Omental fat pad (tissue), 4 donors: Measurements from ENCODE around the gene PGS1. TPM values are rescaled to one million over a fixed set of nuclear protein-coding genes. Genes with fewer than 3 reads are reported as not detected.

Experiments
- ATAC-seq: fragments of 150-250 bp; one replicate; pipeline ENCODE4 v1.9.1; 2016; ENCODE audit warnings: mild to moderate bottlenecking, moderate library complexity; ENCODE audit not compliant: low FRiP score
- DNase-seq: peaks from one replicate; pipeline ENCODE4 v3.0.0-alpha.2; 2019; ENCODE audit warnings: low spot score
- total RNA-seq, 4 donors: library from RNA; depleted of rRNA; stranded (reverse); fragments of >200 nt; gene quantifications; one replicate each; pipeline ENCODE4 v1.1.0, GENCODE V29; 2016
- TF ChIP-seq, protein P1 (sequence below), 3 donors: fragments of 450-650 bp; IDR thresholded peaks; one replicate each; pipeline ENCODE4 v1.5.1; 2016 to 2017; ENCODE audit warnings: antibody characterized with exemption in 3 of 3, mild to moderate bottlenecking in 3 of 3, moderate library complexity in 2 of 3

The PGS1 gene
- total RNA-seq, 4 donors from 2014 or later, result 25.8 to 97.2 (median 70.2) TPM

DNA sequence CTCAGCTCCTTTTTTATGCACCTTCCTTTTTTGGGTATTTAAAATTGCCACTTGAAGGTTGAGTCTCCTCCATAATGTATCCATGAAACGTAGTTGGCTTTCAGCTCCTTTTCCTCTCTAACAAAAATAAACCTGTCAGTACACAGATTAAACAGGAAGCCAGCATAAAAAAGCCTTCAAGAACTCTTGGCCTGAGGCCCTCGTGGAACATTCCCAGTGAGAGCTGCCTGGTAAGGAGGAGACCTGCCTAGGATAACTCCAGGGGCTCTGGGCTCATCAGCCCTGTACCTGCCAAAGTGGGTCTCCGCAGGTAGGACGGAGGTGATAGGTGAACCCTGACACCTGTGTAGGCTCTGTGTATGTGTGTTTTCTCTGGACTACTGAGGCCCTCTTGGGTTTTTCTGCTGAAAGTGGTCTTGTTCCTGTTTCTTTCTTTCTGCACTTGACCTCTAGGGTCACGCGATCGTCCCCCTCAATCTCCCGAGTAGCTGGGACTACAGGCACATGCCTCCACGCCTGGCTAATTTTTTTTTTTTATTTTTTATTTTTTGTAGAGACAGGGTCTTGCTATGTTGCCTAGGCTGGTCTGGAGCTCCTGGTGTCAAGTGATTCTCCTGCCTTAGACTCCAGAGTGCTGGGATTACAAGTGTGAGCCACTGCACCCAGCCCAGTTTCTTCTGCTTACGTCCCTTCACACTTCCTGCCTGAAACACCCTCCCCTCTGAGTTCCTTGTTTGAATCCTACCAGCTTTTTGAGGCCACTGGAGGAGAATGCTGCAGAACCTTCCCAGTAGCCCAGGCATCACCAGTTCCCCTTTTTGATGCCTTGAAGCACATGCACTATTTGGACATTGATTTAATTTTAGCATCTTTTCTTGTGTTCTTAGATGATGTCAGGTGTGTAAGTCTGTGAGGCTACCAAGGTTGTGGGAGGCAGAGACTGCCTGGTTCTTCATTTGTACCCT, 9.8 kb downstream of the PGS1 start:
- DNase-seq (no peak), ATAC-seq (no peak)
- TF ChIP-seq, protein P1, sequence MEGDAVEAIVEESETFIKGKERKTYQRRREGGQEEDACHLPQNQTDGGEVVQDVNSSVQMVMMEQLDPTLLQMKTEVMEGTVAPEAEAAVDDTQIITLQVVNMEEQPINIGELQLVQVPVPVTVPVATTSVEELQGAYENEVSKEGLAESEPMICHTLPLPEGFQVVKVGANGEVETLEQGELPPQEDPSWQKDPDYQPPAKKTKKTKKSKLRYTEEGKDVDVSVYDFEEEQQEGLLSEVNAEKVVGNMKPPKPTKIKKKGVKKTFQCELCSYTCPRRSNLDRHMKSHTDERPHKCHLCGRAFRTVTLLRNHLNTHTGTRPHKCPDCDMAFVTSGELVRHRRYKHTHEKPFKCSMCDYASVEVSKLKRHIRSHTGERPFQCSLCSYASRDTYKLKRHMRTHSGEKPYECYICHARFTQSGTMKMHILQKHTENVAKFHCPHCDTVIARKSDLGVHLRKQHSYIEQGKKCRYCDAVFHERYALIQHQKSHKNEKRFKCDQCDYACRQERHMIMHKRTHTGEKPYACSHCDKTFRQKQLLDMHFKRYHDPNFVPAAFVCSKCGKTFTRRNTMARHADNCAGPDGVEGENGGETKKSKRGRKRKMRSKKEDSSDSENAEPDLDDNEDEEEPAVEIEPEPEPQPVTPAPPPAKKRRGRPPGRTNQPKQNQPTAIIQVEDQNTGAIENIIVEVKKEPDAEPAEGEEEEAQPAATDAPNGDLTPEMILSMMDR (IDR thresholded peaks at IDR 0.05), result no peak

DNA sequence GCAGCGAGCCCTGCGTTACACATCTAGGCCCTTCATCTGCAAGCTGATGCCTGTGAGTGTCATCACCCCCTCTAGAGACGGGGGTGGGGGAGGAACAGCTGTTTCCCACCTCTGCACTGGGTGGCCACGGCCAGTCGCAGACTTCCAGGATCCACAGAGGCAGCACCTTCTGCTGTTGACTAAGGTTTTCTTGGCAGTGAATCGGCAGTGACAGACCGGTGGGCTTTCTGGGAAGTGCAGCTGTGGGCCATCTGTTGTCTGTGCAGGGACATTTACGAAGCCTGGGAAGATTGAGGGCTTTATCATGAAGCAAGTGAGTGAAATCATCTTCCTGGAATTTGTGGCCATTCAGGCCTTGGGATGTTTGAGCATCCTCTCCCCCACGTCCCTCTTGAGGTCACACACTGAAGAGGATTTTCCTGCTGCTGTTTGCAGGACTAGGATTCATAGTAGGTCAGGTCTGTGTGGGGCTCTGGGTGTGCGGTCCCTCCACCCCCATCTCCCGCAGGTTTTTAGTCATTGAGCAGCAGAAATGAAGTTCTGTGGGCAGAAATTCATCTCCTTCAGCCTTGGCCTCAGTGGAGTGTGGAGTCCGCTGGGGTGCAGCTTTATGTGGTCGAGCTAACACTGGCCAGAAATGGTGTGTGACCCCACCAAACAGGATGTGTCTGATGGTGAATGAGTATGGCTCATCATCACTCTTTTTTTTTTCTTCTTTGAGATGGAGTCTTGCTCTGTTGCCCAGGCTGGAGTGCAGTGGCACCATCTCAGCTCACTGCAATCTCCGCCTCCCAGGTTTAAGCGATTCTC, 12.0 kb downstream of the PGS1 start:
- TF ChIP-seq, protein P1 (IDR thresholded peaks at IDR 0.05), result no peak
- no peak for ATAC-seq
- DNase-seq, result no peak

DNA sequence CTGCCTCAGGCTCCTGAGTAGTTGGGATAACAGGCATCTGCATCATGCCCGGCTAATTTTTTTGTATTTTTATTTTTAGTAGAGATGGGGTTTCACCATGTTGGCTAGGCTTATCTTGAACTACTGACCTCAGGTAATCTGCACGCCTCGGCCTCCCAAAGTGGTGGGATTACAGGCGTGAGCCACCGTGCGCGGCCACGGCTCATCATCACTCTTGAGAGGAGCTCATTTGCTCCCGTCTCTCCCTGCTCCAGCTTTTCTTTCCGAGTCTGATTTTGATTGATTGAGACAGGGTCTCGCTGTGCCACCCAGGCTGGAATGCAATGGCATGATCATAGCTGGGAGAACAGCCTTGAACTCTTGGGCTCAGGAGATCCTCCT, 12.6 kb downstream of the PGS1 start:
- TF ChIP-seq, protein P1 (IDR thresholded peaks at IDR 0.05), result no peak
- DNase-seq, result no peak
- no peak for ATAC-seq

DNA sequence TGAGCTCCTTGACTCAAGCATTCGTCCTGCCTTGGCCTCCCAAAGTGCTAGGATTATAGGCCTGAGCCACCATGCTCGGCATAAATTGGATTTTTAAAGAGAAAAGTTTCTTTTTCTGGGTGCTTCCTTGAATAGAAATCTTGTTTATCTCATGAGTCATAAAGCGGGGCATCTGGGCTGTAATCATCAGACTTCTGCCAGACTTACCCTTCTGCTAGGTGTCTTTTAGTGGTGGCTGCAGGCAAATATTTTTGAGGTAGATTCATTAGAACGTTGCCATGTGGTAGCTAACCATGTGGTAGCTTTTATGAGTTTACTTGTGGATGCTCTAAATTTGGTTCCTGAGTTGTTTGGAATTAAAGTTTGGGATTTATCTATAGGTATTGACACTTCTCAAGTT, 13.4 kb downstream of the PGS1 start:
- ATAC-seq (no peak), DNase-seq (no peak)
- TF ChIP-seq, protein P1 (IDR thresholded peaks at IDR 0.05), result no peak

DNA sequence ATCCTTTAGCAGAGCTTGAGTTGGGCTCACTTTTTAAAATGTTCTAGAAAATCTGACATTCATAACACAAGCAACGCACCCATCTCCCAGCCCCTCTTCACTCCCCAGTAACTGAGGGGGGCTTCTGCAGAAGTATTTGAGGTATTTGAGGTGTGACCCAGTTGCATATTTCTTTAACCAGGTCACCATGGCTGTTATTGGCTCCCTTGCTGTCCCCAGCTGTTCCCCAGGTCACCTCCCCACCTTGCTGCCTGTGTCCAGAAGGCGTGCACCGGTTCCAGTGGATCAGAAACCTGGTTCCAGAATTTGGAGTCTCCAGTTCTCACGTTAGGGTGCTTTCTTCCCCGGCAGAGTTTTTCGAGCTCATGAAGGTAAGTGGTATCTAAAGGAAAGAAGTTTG, 13.8 kb downstream of the PGS1 start:
- TF ChIP-seq, protein P1 (IDR thresholded peaks at IDR 0.05), result no peak
- ATAC-seq, result no peak
- no peak for DNase-seq

DNA sequence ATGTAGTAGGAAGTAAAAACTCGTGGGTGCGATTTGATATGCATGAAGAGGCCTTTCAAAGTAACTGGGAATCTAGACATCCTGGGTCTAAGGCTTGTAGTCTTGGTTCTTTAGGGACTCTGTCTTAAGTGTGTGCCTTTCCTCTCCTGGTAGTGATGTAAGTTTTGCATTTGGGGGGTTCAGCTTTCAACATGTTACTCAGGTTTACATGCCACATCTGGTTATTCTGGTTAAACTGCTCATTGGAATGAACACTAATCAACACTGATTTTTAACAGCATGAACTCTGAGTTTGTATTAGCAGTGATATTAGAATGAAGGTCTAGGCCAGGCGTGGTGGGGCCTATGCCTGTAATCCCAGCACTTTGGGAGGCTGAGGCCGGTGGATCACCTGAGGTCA, 15.1 kb downstream of the PGS1 start:
- no peak for ATAC-seq
- TF ChIP-seq, protein P1 (IDR thresholded peaks at IDR 0.05), result no peak
- DNase-seq, result no peak
